GM21381 (cell line): Measurements from ENCODE around the gene RDM1.
A peak's percentile ranks its signal among the peaks of the same experiment; 100 is the strongest.
"Not testable (repeated sequence)": the region's sequence is repeated elsewhere in the genome, so short reads cannot be mapped to it uniquely, and the experiment has no call there.

Experiments
- ATAC-seq: cut with Tn5 transposase; IDR thresholded peaks from one replicate; pipeline ENCODE4 v1.9.1; 2021; ENCODE audit warnings: mild to moderate bottlenecking, moderate library complexity; ENCODE audit not compliant: unreplicated experiment

RDM1 gene

DNA sequence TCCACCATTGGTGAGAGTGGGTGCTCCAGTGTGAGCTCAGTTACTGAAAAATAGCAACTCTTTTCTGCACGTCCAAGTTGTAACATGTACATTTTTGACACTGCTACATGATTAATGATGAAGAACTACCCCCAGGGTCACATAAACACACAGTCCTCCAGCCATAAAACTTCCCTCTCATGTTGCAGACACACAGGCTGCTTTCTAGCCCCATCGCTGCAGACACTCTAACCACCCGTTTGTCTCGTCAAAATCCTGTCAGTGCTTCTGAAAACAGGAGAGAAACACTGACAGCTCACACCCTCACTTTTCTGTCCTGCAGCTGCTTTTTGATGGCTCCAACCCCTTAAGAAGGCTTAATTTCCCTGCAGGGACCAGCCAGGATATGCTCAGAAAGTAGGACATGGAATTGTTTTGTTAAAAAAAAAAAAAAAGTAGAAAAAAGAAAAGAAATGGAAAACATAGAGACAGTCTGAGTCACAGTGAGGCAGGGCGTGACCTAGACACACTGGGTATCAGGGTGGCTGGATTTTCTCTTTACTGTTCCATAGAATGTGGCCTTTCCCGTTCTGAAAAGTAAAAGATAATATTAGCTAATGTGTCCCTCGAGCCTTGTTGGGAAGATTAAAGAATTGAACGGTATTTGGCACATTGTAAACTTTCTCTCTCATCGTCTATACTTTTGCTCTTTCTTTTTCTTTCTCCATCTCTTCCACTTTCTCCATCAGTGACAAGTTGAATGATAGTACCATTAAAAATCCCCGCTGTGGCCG lies 29.7 kb downstream of the RDM1 start:
- ATAC-seq = no peak

DNA sequence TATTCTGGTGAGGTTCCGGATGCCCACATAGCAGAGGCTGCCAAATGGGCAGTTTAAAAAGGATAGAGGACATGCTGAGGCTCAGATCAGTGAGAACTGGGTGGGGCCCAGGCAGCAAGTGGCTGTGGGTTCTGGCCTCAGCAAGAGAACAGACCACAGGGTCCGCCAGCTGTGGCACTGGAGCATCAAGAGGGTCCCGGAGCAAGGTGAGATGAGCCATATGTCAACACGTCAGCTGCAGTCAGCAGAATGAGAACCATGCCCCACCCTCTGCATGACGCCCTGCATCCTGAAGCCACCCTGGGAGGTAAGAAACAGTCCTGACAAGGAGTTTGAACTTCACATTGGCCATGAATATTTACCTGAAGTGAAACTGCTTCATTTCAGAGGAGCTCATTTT lies 30.3 kb downstream of the RDM1 start:
- ATAC-seq = no peak

DNA sequence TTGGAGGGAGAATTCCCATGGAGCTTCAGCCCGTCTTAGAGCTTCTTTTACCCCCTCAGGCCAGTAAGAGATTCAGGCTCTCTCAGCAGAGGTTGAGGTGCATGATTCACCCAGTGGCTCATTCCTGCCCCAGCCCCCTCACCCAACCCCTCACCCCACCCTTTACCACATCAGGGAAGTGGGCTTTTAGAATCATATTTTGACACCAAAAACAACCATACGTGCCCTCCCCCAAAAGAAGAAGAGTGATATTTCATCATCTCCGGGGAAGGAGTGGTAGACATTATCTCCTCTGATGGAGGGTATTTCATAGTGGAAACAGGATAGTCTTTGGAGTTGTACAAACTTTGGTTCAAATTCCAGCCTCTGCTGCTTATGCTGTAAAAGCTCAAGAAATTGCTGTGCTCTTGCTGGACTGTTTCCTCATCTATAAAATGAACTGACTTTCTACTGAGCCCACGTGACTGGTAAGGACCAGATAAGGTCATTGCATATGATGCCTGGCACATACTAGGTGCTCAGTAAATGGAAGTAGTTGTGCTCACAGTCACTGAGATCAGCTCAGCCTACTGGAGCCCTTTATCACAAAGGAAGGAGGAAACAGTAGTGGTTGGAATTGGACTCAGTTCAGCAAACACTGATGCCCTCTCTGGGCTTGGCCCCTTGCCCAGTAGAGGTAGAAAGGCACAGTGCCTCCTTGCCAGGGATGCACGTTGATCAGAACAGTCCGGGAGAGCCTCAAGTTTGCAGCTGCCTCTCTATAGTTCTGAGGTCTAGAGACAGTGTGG lies 32.1 kb downstream of the RDM1 start:
- no peak for ATAC-seq

- ATAC-seq = not testable (repeated sequence)
These were observed 32.8 kb downstream of the RDM1 start for GRCh38 chr17:35897772-35898171.

DNA sequence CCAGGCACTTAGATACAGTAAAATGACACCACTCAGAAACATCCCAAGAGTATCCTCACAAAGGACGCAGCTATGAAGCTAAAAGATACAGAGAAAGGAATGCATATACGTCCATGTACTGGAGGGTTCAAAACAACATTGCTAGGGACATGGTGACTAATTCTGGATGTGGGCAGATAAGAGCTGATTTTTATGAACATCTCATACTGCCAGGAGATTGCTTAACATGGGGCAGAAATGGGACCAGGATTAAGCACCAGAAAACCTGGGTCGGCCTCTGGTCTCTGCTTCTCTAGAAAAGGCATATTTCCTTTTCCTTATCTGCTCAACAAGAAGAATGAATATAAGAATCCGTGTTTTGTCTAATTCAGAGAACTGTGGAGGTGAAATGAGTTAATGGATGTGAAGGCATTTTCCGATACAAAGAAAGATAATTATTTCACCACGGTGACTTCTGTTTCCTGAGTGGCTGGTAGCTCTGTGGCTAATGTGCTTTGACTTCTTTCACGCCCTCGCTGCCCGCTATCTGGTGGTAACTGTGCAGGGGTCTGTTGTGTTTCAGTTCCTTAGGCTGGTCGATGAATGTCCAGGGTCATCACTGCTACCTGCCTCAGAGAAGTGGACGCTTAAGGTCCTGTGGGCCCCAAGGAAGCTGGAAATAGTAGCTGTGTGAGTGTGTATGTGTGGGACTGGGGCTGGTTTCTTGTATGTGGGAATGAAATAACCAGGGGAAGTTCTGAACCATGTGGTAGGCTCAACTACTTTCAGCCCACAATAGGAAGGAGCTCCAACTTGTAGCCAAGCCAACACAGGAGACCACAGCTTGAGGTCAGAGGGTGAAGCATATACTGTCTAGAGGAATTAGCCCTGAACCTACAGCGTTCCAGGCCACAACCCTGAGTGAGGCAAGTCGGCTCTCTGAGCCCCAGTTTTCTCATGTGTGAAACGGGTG lies 34.7 kb downstream of the RDM1 start:
- ATAC-seq = peak; percentile 60

DNA sequence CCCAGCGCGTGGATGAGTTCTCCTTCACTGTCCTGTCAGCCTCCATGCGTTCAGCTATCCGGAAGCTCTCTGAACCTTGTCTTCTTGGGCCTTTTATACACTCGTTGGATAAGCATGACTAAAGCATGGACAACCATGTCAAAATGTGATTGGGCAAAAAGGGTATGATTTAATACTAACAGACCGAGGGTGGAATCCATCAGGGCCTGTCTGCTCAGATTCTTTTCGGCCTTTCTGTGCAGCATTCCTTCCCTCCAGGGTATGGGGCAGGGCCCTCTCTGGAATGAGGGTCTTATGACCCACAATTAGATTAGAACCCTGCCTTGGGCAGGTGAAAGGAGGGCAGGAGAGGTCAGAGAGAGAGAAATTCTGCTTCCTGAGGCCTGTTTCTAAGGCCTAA lies 36.4 kb downstream of the RDM1 start:
- ATAC-seq = no peak

DNA sequence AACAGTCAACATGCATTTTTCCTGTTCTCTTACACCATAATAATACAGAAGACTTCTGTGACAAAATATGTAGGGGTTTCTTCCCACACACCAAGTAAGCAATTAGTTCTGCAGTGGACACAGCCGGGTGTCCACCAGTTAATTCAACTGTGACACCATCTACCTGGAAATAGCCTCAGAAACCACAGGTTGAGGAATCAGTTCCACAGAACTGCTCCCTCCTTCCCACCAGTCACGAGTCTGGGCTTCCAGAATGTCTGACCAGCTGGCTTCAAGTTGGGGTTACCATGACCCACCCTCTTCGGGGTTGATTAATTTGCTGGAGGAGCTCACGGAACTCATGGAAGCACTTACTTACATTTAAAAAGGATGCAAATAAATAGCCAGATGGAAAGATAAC lies 36.8 kb downstream of the RDM1 start:
- ATAC-seq = no peak

- no peak for ATAC-seq
These were observed 38.2 kb downstream of the RDM1 start for GRCh38 chr17:35892091-35893035.

GRCh38 chr17:35891269-35891668 lies 39.3 kb downstream of the RDM1 start:
- ATAC-seq = no peak

DNA sequence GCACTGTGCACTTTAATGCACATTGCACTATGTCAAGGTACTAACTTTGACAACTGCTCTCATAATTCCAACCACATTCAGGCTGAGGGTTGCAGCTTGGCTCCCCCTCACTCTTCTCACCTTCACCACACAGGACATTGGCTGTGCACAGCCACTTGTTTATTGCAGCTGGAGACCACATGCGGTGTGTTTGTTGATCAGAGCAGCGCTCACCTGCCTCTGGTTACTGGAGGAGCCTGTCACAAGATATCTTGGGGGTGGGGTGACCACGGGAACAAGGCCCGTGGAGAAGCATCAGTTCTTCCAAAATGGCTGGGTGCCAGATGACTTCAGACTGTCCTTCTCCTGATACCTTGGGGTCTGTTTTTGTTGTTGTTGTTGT lies 39.8 kb downstream of the RDM1 start:
- ATAC-seq = peak; percentile 63

- no peak for ATAC-seq
These were observed 40.5 kb downstream of the RDM1 start for GRCh38 chr17:35889818-35890773.

DNA sequence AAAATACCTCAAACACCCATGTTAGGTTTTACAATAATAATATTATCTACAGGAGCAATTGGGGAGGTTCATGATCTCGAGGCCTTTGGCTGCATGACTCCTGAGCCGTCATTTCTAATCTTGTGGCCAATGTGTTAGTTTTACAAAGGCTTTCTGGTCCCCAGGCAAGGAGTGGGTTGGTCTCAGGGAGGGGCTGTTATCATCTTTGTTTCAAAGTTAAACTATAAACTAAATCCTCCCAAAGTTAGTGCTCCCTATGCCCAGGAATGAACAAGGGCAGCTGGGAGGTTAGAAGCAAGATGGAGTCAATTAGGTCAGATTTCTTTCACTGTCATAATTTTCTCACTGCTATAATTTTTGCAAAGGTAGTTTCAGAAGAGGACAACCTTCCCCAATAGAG lies 41.3 kb downstream of the RDM1 start:
- ATAC-seq = no peak

- ATAC-seq = peak; percentile 90
These were observed 50.6 kb downstream of the RDM1 start, which contains the start of gene CCL5 for GRCh38 chr17:35879773-35880654. TSS of gene CCL5 (minus strand) at chr17:35880360.

DNA sequence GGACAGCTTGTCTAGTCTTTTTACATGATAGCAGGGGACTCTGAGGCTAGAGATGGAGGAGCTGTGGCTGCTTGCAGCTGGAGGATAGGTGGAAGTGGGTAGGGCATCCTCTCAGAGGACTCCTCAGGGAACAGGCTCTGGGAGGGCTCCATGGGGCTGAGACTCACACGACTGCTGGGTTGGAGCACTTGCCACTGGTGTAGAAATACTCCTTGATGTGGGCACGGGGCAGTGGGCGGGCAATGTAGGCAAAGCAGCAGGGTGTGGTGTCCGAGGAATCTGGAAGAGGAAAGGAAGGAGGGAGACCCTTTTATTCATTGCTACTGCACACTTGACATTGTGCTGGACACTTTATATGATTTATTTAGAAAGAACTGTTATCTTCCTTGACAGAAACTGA lies 52.2 kb downstream of the RDM1 start:
- no peak for ATAC-seq

DNA sequence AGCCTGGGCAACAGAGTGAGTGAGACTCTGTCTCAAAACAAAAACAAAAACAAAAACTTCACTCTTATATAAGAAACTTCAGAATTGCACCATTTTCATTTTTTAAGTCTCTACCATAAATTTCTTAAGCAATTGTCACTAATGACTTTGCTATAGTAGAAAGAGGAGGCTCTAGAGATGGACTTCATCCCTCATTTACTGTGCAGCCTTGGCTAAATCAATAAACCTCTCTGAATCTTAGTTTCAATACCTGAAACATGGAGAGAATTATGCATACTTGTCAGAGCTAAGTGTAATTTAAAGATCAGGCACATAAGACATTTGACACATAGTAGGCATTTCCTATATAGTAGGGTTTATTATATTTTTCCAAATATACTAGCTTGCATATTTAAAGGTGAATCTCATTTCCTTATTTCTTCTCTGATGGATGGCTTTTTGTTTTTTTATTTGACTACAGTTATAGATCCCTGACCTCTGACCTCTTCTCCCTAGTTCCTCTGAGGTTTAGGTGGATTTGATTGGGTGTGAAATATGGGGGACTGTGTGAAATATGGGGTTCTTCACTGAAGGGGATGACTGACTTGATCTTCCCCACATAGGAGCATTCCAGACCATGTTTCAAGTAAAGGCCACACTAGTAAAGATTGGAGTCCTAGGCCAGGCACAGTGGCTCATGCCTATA lies 53.1 kb downstream of the RDM1 start:
- no peak for ATAC-seq

GRCh38 chr17:35876534-35876933 lies 54.0 kb downstream of the RDM1 start:
- ATAC-seq = no peak

- ATAC-seq = no peak
These were observed 54.8 kb downstream of the RDM1 start for GRCh38 chr17:35875800-35876139.
